ENCODE results near the gene GRID2IP. TPM values are rescaled to one million over a fixed set of nuclear protein-coding genes. Genes with fewer than 3 reads are reported as not detected.

The GRID2IP gene
- total RNA-seq, 3 donors from 2014 or later (not counting 1 experiment from before 2014, with no cell fraction given): 0.39 to 0.45 (median 0.40) TPM

DNA sequence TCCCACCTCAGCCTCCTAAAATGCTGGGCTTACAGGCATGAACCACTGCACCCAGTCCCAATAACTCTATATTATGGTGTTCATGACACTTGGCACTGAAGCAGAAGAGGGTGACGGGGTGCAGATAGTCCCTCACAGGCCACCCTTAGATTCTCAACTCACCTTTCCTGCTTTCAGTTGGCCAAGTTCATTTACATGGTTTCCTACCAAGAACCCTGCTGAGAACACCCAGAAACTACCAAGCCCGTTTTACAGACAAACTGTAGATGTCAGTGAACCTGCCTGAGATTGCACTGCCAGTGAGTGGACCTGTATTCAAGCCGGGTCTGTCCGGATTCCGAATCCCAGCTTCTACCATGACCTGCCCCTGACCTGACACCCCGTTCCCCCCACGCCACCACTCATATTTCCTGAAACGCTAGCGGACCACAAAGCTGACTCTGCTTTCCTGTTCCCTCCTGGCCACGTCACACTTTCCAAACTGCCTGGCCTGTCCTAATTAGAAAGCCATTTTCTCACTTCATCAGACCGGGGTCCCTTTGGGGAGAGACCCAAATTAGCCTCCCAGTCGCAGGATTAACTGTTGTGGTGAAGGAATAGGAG lies 17.3 kb downstream of the GRID2IP start:
- H3K4me1 ChIP-seq (ENCODE audit: control insufficient read depth, insufficient read depth, low read length): peaks cover 27% of the 10 kb centered on the region
- H3K9me3 ChIP-seq (ENCODE audit: control insufficient read depth, insufficient read depth, low read length): no peaks in the 10 kb centered on the region
- H3K27me3 Mint-ChIP-seq (ENCODE audit: low read depth in 2 of 2): peaks cover 0 to 27% of the 10 kb centered on the region in 2 donors
- intact Hi-C loops (cut with micrococcal nuclease): no loop called here
- peaks cover 6% of the 10 kb centered on the region for H3K27me3 ChIP-seq (ENCODE audit: control insufficient read depth, insufficient read depth, low read length)
- H3K36me3 Mint-ChIP-seq: no peaks in the 10 kb centered on the region
- peak in 2 of 3 donors; percentile 15 to 53 for ATAC-seq
- TF ChIP-seq, protein P1, sequence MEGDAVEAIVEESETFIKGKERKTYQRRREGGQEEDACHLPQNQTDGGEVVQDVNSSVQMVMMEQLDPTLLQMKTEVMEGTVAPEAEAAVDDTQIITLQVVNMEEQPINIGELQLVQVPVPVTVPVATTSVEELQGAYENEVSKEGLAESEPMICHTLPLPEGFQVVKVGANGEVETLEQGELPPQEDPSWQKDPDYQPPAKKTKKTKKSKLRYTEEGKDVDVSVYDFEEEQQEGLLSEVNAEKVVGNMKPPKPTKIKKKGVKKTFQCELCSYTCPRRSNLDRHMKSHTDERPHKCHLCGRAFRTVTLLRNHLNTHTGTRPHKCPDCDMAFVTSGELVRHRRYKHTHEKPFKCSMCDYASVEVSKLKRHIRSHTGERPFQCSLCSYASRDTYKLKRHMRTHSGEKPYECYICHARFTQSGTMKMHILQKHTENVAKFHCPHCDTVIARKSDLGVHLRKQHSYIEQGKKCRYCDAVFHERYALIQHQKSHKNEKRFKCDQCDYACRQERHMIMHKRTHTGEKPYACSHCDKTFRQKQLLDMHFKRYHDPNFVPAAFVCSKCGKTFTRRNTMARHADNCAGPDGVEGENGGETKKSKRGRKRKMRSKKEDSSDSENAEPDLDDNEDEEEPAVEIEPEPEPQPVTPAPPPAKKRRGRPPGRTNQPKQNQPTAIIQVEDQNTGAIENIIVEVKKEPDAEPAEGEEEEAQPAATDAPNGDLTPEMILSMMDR (IDR thresholded peaks at IDR 0.05): no peak
- peaks cover 7 to 17% of the 10 kb centered on the region in 2 donors for H3K4me1 Mint-ChIP-seq
- peak in 1 of 2 donors; percentile 20 for DNase-seq
- H3K9me3 Mint-ChIP-seq: no peaks in the 10 kb centered on the region
- 10% methylated on average over 11 of the region's 12 CpGs for WGBS (ENCODE audit: insufficient coverage)
- H3K36me3 ChIP-seq (ENCODE audit: control insufficient read depth, insufficient read depth, low read length): no peaks in the 10 kb centered on the region
- H3K27ac ChIP-seq (ENCODE audit: low read length): no peak overlapping the region
- no peak overlapping the region for H3K4me3 ChIP-seq (ENCODE audit: low read length)
- no peak overlapping the region for H3K4me3 Mint-ChIP-seq
- peak overlapping the region in 1 of 2 donors; percentile 49 for H3K27ac Mint-ChIP-seq

DNA sequence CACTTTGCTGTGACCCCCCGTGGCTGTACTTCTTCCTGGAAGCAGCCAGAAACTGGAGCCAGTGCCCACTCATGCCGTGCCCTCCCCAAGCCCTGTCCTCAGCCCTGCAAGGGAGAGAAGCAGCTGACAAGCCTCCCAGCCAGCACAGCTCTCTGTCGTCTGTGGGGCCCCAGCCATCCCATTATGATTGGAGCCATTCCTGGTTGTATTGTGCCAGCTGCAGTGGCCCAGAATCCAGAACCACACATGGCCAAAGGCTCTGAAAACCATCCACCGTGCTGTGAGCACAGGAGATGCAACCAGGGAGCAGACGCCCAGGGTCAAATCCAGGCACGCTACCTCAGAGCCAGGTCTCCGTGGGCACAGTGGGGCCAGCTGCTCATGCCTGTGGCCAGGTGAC lies 18.7 kb downstream of the GRID2IP start:
- H3K4me1 Mint-ChIP-seq: peaks cover 7 to 19% of the 10 kb centered on the region in 2 donors
- peaks cover 3 to 28% of the 10 kb centered on the region in 2 donors for H3K27me3 Mint-ChIP-seq (ENCODE audit: low read depth in 2 of 2)
- no peak overlapping the region for H3K27ac Mint-ChIP-seq
- H3K36me3 ChIP-seq (ENCODE audit: control insufficient read depth, insufficient read depth, low read length): no peaks in the 10 kb centered on the region
- H3K4me3 Mint-ChIP-seq: peak overlapping the region; percentile 35
- H3K27ac ChIP-seq (ENCODE audit: low read length): no peak overlapping the region
- peaks cover 8% of the 10 kb centered on the region for H3K27me3 ChIP-seq (ENCODE audit: control insufficient read depth, insufficient read depth, low read length)
- ATAC-seq (no peak), DNase-seq (no peak)
- 89% methylated on average over 7 of the region's 7 CpGs for WGBS (ENCODE audit: insufficient coverage)
- H3K9me3 ChIP-seq (ENCODE audit: control insufficient read depth, insufficient read depth, low read length): no peaks in the 10 kb centered on the region
- no peak overlapping the region for H3K4me3 ChIP-seq (ENCODE audit: low read length)
- peaks cover 27% of the 10 kb centered on the region for H3K4me1 ChIP-seq (ENCODE audit: control insufficient read depth, insufficient read depth, low read length)
- intact Hi-C loops (cut with micrococcal nuclease): no loop called here
- TF ChIP-seq, protein P1 (IDR thresholded peaks at IDR 0.05): no peak
- H3K9me3 Mint-ChIP-seq: no peaks in the 10 kb centered on the region
- H3K36me3 Mint-ChIP-seq: no peaks in the 10 kb centered on the region

GRCh38 chr7:6531492-6532279 lies 19.6 kb downstream of the GRID2IP start:
- peak overlapping the region; percentile 47 for H3K4me3 Mint-ChIP-seq
- H3K36me3 Mint-ChIP-seq: no peaks in the 10 kb centered on the region
- H3K4me1 Mint-ChIP-seq: peaks cover 13 to 27% of the 10 kb centered on the region in 2 donors
- Histone ChIP-seq H3K36me3 (ENCODE audit: control insufficient read depth, insufficient read depth, low read length) (no peaks in the 10 kb centered on the region), H3K4me1 (ENCODE audit: control insufficient read depth, insufficient read depth, low read length) (peaks cover 32% of the 10 kb centered on the region), H3K27ac (ENCODE audit: low read length) (no peak overlapping the region), H3K9me3 (ENCODE audit: control insufficient read depth, insufficient read depth, low read length) (no peaks in the 10 kb centered on the region), H3K27me3 (ENCODE audit: control insufficient read depth, insufficient read depth, low read length) (peaks cover 14% of the 10 kb centered on the region), H3K4me3 (ENCODE audit: low read length) (peak overlapping the region; percentile 58)
- intact Hi-C loops (cut with micrococcal nuclease): no loop called here
- TF ChIP-seq, protein P1 (IDR thresholded peaks at IDR 0.05): no peak
- DNase-seq: no peak
- H3K27ac Mint-ChIP-seq: no peak overlapping the region
- peaks cover 10 to 35% of the 10 kb centered on the region in 2 donors for H3K27me3 Mint-ChIP-seq (ENCODE audit: low read depth in 2 of 2)
- no peaks in the 10 kb centered on the region for H3K9me3 Mint-ChIP-seq
- ATAC-seq: no peak
- WGBS (ENCODE audit: insufficient coverage): 62% methylated on average over 19 of the region's 19 CpGs

Measured in natural killer cell (primary cell).